Measurements from ENCODE around the gene PALM3.

The PALM3 gene

GRCh38 chr19:14094854-14095253 lies 33.0 kb upstream of the PALM3 start:
- no peak for DNase-seq (ENCODE audit: low read depth)
- H3K4me3 ChIP-seq (ENCODE audit: low read length), result no peak overlapping the region
- TF ChIP-seq, protein P1, sequence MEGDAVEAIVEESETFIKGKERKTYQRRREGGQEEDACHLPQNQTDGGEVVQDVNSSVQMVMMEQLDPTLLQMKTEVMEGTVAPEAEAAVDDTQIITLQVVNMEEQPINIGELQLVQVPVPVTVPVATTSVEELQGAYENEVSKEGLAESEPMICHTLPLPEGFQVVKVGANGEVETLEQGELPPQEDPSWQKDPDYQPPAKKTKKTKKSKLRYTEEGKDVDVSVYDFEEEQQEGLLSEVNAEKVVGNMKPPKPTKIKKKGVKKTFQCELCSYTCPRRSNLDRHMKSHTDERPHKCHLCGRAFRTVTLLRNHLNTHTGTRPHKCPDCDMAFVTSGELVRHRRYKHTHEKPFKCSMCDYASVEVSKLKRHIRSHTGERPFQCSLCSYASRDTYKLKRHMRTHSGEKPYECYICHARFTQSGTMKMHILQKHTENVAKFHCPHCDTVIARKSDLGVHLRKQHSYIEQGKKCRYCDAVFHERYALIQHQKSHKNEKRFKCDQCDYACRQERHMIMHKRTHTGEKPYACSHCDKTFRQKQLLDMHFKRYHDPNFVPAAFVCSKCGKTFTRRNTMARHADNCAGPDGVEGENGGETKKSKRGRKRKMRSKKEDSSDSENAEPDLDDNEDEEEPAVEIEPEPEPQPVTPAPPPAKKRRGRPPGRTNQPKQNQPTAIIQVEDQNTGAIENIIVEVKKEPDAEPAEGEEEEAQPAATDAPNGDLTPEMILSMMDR (conservative IDR thresholded peaks at IDR 0.05; ENCODE audit: low read depth, low read length), result no peak

- no peak overlapping the region for H3K4me3 ChIP-seq (ENCODE audit: low read length)
- no peak for DNase-seq (ENCODE audit: low read depth)
- TF ChIP-seq, protein P1 (conservative IDR thresholded peaks at IDR 0.05; ENCODE audit: low read depth, low read length), result no peak
Observed at GRCh38 chr19:14093117-14093823, 31.4 kb upstream of the PALM3 start.

- peak overlapping the region; percentile 80 for H3K4me3 ChIP-seq (ENCODE audit: low read length)
- no peak for DNase-seq (ENCODE audit: low read depth)
Observed at GRCh38 chr19:14091813-14092462, 30.1 kb upstream of the PALM3 start.

GRCh38 chr19:14091081-14091812 lies 29.4 kb upstream of the PALM3 start:
- no peak for DNase-seq (ENCODE audit: low read depth)
- peak overlapping the region; percentile 80 for H3K4me3 ChIP-seq (ENCODE audit: low read length)
- TF ChIP-seq, protein P1 (conservative IDR thresholded peaks at IDR 0.05; ENCODE audit: low read depth, low read length), result peak; percentile 18

More at GRCh38 chr19:14091813-14092462, 30.1 kb upstream of the PALM3 start:
- TF ChIP-seq, protein P1 (conservative IDR thresholded peaks at IDR 0.05; ENCODE audit: low read depth, low read length), result no peak

- peak within 1 kb of the TSS; percentile 80 for H3K4me3 ChIP-seq (ENCODE audit: low read length)
- DNase-seq (ENCODE audit: low read depth), result no peak
- TF ChIP-seq, protein P1 (conservative IDR thresholded peaks at IDR 0.05; ENCODE audit: low read depth, low read length), result no peak
Observed at GRCh38 chr19:14090509-14091080, 28.7 kb upstream of the PALM3 start, which contains the start of gene SAMD1. Gene SAMD1, minus strand, starts transcription at chr19:14090751.

- DNase-seq (ENCODE audit: low read depth), result no peak
Observed at GRCh38 chr19:14089662-14090508, 28.0 kb upstream of the PALM3 start.

More at GRCh38 chr19:14089662-14090508, 28.0 kb upstream of the PALM3 start:
- TF ChIP-seq, protein P1 (conservative IDR thresholded peaks at IDR 0.05; ENCODE audit: low read depth, low read length), result no peak
- H3K4me3 ChIP-seq (ENCODE audit: low read length), result peak overlapping the region; percentile 47

All from retinal pigment epithelial cell (primary cell).